K562 (cell line): ENCODE results near the gene DPP10. TPM values are rescaled to one million over a fixed set of nuclear protein-coding genes. Genes with fewer than 3 reads are reported as not detected.

ENCODE experiments used
- ATAC-seq: fragments of 200-7000 bp; cut with Tn5 transposase; 3 replicates; pipeline ENCODE4 v1.9.1; 2020; ENCODE audit warnings: moderate library complexity
- BruUV-seq: library from RNA; stranded (reverse); fragments of 400-500 nt; replicated peaks from 2 replicates; lab custom pipeline; 2021; lab: Mats Ljungman, UMichigan
- CTCF ChIA-PET: fragments of 300-600 bp; formaldehyde crosslinking; extraction: SDS; loops from one replicate; lab custom pipeline; 2021; ENCODE audit warnings: low intra/inter-chr PET ratio; lab: Yijun Ruan, JAX
- POLR2A ChIA-PET: fragments of 300-600, 350-650 bp; sonication (Branson Sonifier 250); formaldehyde crosslinking; extraction: SDS; loops from one replicate; lab custom pipeline; 2021; ENCODE audit warnings: antibody characterized with exemption, inconsistent platforms; lab: Yijun Ruan, JAX
- DNase-seq, 4 experiments: peaks; one replicate each; pipeline versions ENCODE4 v3.0.0 to v3.0.0-alpha.2; 2011 to 2018; ENCODE audit warnings: low spot score in 3 of 4, mixed read lengths in 3 of 4; ENCODE audit errors: extremely low read depth in 1 of 4
- FAIRE-seq: peaks from 2 replicates; lab custom pipeline; 2011; peaks lifted over from hg19 to GRCh38; lab: Jason Lieb, UNC
- H2AFZ ChIP-seq: 2 replicates; pipeline ENCODE4 v1.6.0; 2011; ENCODE audit warnings: low read depth, low read length, control low read depth, inconsistent platforms
- H3K27ac ChIP-seq: fragments of 200-600 bp; 3 replicates; pipeline ENCODE4 v1.8.0; 2011; ENCODE audit warnings: low read depth, mild to moderate bottlenecking, control low read depth, inconsistent platforms, low read length, moderate library complexity, mixed read lengths; ENCODE audit errors: extremely low read depth
- H3K27me3 ChIP-seq, 2 experiments: fragments of 300-600 bp in 1 of 2; 2 replicates in 1 of 2; 3 replicates in 1 of 2; pipeline versions ENCODE4 v1.6.0 to v1.8.0; 2011; ENCODE audit warnings: inconsistent platforms in 2 of 2, low read length in 2 of 2, mild to moderate bottlenecking in 1 of 2, mixed read lengths in 1 of 2, moderate library complexity in 1 of 2; ENCODE audit not compliant: control insufficient read depth in 2 of 2, insufficient read depth in 2 of 2
- H3K36me3 ChIP-seq: fragments of 300-600 bp; 3 replicates; pipeline ENCODE4 v1.8.0; 2011; ENCODE audit warnings: mild to moderate bottlenecking, low read length, inconsistent platforms; ENCODE audit not compliant: control insufficient read depth, insufficient read depth
- H3K4me1 ChIP-seq, 2 experiments: fragments of 200-600 bp in 1 of 2; replicated peaks in 1 of 2; 2 replicates in 1 of 2; 3 replicates in 1 of 2; pipeline versions ENCODE4 v1.5.1 to v1.8.0; 2011; ENCODE audit warnings: inconsistent platforms in 2 of 2, low read length in 2 of 2, mild to moderate bottlenecking in 1 of 2, mixed read lengths in 1 of 2, moderate library complexity in 1 of 2; ENCODE audit not compliant: control insufficient read depth in 2 of 2, insufficient read depth in 2 of 2
- H3K4me2 ChIP-seq: 2 replicates; pipeline ENCODE4 v1.6.1; 2011; ENCODE audit warnings: low read length, control low read depth, inconsistent platforms, mixed read lengths; ENCODE audit not compliant: insufficient read depth
- H3K4me3 ChIP-seq: fragments of 200-600 bp; sonication (generic), shearing (Covaris generic); 2 replicates; pipeline ENCODE4 v1.5.1; 2016; ENCODE audit warnings: control low read depth, inconsistent platforms
- H3K79me2 ChIP-seq: fragments of 200-600 bp; 3 replicates; pipeline ENCODE4 v1.8.0; 2011; ENCODE audit warnings: low read length, inconsistent platforms; ENCODE audit not compliant: control insufficient read depth, insufficient read depth
- H3K9ac ChIP-seq, 2 experiments: 2 replicates each; pipeline versions ENCODE4 v1.6.0 to v1.6.1; 2011; ENCODE audit warnings: low read depth in 2 of 2, low read length in 2 of 2, control low read depth in 1 of 2, inconsistent platforms in 1 of 2, mild to moderate bottlenecking in 1 of 2, mixed read lengths in 1 of 2; ENCODE audit not compliant: insufficient read depth in 1 of 2
- H3K9me1 ChIP-seq: one replicate; pipeline ENCODE4 v1.6.0; 2011; ENCODE audit warnings: inconsistent platforms, mild to moderate bottlenecking, low read length, moderate library complexity; ENCODE audit not compliant: control insufficient read depth, insufficient read depth
- H3K9me3 ChIP-seq: replicated peaks from 2 replicates; pipeline ENCODE4 v1.5.1; 2011; ENCODE audit warnings: low read depth, low read length, inconsistent platforms; ENCODE audit not compliant: control insufficient read depth, insufficient read depth
- H4K20me1 ChIP-seq: replicated peaks from 2 replicates; pipeline ENCODE4 v1.6.1; 2011; ENCODE audit warnings: low read length, inconsistent platforms, mixed read lengths; ENCODE audit not compliant: control insufficient read depth, insufficient read depth
- HDAC1 ChIP-seq, 2 experiments: fragments of 450-650 bp; IDR thresholded peaks; 2 replicates each; pipeline ENCODE4 v1.6.1; 2016 to 2017; ENCODE audit warnings: inconsistent platforms in 1 of 2, mild to moderate bottlenecking in 1 of 2, moderate library complexity in 1 of 2
- MAFG ChIP-seq: fragments of 450-650 bp; conservative IDR thresholded peaks from 2 replicates; pipeline ENCODE4 v1.6.1; 2016; ENCODE audit warnings: missing genetic modification characterization, missing compliant biosample characterization
- PHB ChIP-seq: fragments of 250-450 bp; sonication (Bioruptor Pico); IDR thresholded peaks from 2 replicates; pipeline ENCODE4 v1.5.0; 2021
- ZSCAN29 ChIP-seq: fragments of 450-650 bp; IDR thresholded peaks from 2 replicates; pipeline ENCODE4 v1.6.1; 2017
- WGBS: fragments of 100-300 bp; shearing (Covaris generic); methylation state at CpG from one replicate; pipeline ENCODE4 v1.1.6; 2016; ENCODE audit warnings: low coverage, mixed read lengths; ENCODE audit not compliant: insufficient coverage; ENCODE audit errors: missing lambda C conversion rate; 5-methylcytosine and 5-hydroxymethylcytosine counted together
- in situ Hi-C: fragments of 300-500 bp; cut with MboI; formaldehyde crosslinking; loops from 4 replicates; pipeline ENCODE4 v1.15.0; 2018; ENCODE audit warnings: inconsistent platforms, mixed read lengths
- intact Hi-C: fragments of 100-400 bp; cut with micrococcal nuclease; formaldehyde crosslinking; loops from 2 replicates; pipeline ENCODE4 v1.14.2; 2022
- polyA plus RNA-seq, 8 experiments: library from polyadenylated mRNA; depleted of rRNA in 4 of 8; stranded (reverse) in 5 of 8; unstranded in 3 of 8; fragments of >200 nt; fragmentation: Nextera tagmentation in 2 of 8; fragmentation: Illumina TruSeq in 1 of 8; extraction: Ambion mirVana in 2 of 8; extraction: Trizol in 1 of 8; gene quantifications; 2 replicates each; pipeline versions ENCODE4 v1.2.1 to v1.2.3, GENCODE V29; 2011 to 2014; ENCODE audit warnings: inconsistent platforms in 1 of 8, missing spikeins in 1 of 8
- total RNA-seq, 7 experiments: library from RNA; depleted of rRNA in 6 of 7; stranded (reverse); fragments of >200 nt in 6 of 7; fragmentation: Illumina TruSeq in 2 of 7; extraction: Trizol in 2 of 7; gene quantifications; 2 replicates each; pipeline versions ENCODE4 v1.2.1 to v1.2.3, GENCODE V29; 2011 to 2021; ENCODE audit warnings: low replicate concordance in 1 of 7
- TF ChIP-seq, protein P1 (sequence below): fragments of 450-650 bp; IDR thresholded peaks from 2 replicates; pipeline ENCODE4 v1.6.1; 2017; ENCODE audit warnings: antibody characterized with exemption
- TF ChIP-seq, protein P2 (sequence below): sonication (generic); IDR thresholded peaks from 2 replicates; pipeline ENCODE4 v1.6.1; 2016
- TF ChIP-seq, protein P3 (sequence below), 2 experiments: fragments of 450-650 bp; IDR thresholded peaks; 2 replicates each; pipeline ENCODE4 v1.6.1; 2018; ENCODE audit warnings: mild to moderate bottlenecking in 2 of 2, low read depth in 1 of 2; ENCODE audit not compliant: partially characterized antibody in 2 of 2
- TF ChIP-seq, protein P4 (sequence below): fragments of 250-450 bp; sonication (Bioruptor Pico); IDR thresholded peaks from 2 replicates; pipeline ENCODE4 v1.5.0; 2021

The DPP10 gene
- total and polyA plus RNA-seq, 9 of the 15 experiments (the other 6 are each of a cell fraction or from before 2014, with no cell fraction given), result not detected

DNA sequence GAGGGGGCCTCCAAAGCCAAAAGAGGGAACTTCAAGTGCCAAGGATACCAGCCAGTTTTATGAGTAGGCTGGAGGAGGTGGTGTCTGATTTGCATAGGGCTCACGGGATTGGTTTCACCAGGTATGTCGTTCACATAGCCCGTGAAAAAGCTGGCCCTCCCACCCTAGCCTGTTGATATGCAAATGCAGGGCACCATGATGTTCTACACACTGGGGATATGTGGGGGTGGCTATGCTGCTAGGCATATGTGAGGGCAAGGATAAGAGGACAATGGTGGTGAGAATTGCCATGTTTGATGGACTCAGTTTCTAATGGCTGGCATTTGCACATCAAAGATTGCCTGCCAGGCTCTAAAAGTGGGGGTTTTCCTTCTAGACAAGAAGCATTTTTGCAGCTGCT is 378.6 kb downstream of the DPP10 start:
- BruUV-seq, result no TSS peak
- no peak overlapping the region for H3K4me2 ChIP-seq
- H3K9ac ChIP-seq, result no peak overlapping the region
- H4K20me1 ChIP-seq, result no peaks in the 10 kb centered on the region
- DNase-seq (no peak), FAIRE-seq (no peak), ATAC-seq (no peak)
- H3K36me3 ChIP-seq, result no peaks in the 10 kb centered on the region
- no peaks in the 10 kb centered on the region for H3K4me1 ChIP-seq
- H3K9me3 ChIP-seq, result no peaks in the 10 kb centered on the region
- no peaks in the 10 kb centered on the region for H3K27me3 ChIP-seq
- intact Hi-C loops, result no loop called here
- no peaks in the 10 kb centered on the region for H3K9me1 ChIP-seq
- H3K4me3 ChIP-seq, result no peak overlapping the region
- ChIA-PET POLR2A (no interaction called here), CTCF (no interaction called here)
- no peak overlapping the region for H2AFZ ChIP-seq
- in situ Hi-C loops, result no loop called here
- H3K27ac ChIP-seq, result no peak overlapping the region
- whole genome bisulfite sequencing, result 6% methylated on average over 3 of the region's 3 CpGs
- H3K79me2 ChIP-seq, result no peaks in the 10 kb centered on the region
- TF ChIP-seq MAFG (tag) (no peak), HDAC1 (IDR thresholded peaks at IDR 0.05) (no peak), ZSCAN29 (no peak), PHB (CRISPR knock-in tag) (no peak)
- TF ChIP-seq, protein P1, sequence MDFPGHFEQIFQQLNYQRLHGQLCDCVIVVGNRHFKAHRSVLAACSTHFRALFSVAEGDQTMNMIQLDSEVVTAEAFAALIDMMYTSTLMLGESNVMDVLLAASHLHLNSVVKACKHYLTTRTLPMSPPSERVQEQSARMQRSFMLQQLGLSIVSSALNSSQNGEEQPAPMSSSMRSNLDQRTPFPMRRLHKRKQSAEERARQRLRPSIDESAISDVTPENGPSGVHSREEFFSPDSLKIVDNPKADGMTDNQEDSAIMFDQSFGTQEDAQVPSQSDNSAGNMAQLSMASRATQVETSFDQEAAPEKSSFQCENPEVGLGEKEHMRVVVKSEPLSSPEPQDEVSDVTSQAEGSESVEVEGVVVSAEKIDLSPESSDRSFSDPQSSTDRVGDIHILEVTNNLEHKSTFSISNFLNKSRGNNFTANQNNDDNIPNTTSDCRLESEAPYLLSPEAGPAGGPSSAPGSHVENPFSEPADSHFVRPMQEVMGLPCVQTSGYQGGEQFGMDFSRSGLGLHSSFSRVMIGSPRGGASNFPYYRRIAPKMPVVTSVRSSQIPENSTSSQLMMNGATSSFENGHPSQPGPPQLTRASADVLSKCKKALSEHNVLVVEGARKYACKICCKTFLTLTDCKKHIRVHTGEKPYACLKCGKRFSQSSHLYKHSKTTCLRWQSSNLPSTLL, result no peak
- TF ChIP-seq, protein P2, sequence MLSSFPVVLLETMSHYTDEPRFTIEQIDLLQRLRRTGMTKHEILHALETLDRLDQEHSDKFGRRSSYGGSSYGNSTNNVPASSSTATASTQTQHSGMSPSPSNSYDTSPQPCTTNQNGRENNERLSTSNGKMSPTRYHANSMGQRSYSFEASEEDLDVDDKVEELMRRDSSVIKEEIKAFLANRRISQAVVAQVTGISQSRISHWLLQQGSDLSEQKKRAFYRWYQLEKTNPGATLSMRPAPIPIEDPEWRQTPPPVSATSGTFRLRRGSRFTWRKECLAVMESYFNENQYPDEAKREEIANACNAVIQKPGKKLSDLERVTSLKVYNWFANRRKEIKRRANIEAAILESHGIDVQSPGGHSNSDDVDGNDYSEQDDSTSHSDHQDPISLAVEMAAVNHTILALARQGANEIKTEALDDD, result no peak
- TF ChIP-seq, protein P3, sequence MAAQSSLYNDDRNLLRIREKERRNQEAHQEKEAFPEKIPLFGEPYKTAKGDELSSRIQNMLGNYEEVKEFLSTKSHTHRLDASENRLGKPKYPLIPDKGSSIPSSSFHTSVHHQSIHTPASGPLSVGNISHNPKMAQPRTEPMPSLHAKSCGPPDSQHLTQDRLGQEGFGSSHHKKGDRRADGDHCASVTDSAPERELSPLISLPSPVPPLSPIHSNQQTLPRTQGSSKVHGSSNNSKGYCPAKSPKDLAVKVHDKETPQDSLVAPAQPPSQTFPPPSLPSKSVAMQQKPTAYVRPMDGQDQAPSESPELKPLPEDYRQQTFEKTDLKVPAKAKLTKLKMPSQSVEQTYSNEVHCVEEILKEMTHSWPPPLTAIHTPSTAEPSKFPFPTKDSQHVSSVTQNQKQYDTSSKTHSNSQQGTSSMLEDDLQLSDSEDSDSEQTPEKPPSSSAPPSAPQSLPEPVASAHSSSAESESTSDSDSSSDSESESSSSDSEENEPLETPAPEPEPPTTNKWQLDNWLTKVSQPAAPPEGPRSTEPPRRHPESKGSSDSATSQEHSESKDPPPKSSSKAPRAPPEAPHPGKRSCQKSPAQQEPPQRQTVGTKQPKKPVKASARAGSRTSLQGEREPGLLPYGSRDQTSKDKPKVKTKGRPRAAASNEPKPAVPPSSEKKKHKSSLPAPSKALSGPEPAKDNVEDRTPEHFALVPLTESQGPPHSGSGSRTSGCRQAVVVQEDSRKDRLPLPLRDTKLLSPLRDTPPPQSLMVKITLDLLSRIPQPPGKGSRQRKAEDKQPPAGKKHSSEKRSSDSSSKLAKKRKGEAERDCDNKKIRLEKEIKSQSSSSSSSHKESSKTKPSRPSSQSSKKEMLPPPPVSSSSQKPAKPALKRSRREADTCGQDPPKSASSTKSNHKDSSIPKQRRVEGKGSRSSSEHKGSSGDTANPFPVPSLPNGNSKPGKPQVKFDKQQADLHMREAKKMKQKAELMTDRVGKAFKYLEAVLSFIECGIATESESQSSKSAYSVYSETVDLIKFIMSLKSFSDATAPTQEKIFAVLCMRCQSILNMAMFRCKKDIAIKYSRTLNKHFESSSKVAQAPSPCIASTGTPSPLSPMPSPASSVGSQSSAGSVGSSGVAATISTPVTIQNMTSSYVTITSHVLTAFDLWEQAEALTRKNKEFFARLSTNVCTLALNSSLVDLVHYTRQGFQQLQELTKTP (IDR thresholded peaks at IDR 0.05; ENCODE audit: low read depth in 1 of 2, partially characterized antibody in 2 of 2), result no peak
- TF ChIP-seq, protein P4, sequence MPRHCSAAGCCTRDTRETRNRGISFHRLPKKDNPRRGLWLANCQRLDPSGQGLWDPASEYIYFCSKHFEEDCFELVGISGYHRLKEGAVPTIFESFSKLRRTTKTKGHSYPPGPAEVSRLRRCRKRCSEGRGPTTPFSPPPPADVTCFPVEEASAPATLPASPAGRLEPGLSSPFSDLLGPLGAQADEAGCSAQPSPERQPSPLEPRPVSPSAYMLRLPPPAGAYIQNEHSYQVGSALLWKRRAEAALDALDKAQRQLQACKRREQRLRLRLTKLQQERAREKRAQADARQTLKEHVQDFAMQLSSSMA (CRISPR knock-in tag), result no peak
